Measurements from ENCODE around the gene KLF13. TPM values are rescaled to one million over a fixed set of nuclear protein-coding genes. Genes with fewer than 3 reads are reported as not detected.

KLF13 gene
- total and polyA plus RNA-seq, 2 donors (not counting 1 experiment from before 2014, with no cell fraction given), result 65.5 to 140 TPM

DNA sequence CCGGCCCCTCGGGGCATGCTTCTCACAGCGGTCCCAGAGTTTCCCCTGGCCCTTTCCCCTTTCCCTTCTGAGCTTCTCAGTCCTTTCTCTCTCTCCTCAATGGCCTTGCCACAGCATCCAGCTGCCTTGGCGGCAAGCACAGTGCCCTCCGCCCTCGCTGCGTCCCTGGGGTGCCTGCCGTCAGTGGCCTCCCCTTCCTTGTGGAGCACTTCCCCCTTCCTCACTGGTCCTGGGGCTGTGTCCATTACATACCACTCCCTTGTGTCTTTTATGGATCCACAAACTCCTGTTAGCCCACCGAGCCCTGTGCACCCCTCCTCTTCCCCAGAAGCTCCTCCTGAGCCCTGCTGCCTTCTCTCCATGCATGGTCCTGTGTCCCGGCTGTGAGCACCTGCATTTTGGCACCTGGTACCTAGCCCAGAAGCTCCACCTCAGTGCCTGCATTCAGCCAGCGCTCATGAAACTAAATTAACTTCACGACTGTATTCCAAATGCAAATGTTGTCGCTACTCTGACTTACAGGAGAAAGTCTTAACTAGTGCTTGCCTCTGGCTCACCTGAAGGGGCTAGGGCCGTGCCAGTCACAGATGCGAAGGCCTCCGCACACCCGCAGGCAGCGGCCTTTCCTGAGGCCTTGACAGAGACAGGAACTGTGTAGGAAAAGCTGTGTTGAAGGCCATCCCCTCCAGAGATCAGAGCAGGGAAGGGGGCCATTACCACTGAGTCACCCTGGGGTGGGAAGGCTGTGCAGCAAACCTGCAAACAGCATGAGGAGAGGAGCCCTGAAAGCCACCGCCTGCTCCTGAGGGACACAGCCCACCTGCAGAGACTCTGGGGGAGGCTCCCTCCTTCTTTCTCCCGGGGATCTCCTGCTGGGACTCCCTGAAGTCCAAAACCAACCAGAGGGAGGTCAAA is 19.1 kb upstream of the KLF13 start:
- Histone ChIP-seq H3K4me1 (ENCODE audit: control insufficient read depth in 2 of 2, insufficient read depth in 2 of 2, low read length in 2 of 2) (peaks cover 19 to 45% of the 10 kb centered on the region in 2 donors), H3K79me2 (ENCODE audit: control insufficient read depth, insufficient read depth, low read length) (peaks cover 4% of the 10 kb centered on the region), H4K20me1 (ENCODE audit: control insufficient read depth, insufficient read depth, low read length, poor library complexity, severe bottlenecking) (no peaks in the 10 kb centered on the region), H3K36me3 (replicated peaks in 1 of 2; ENCODE audit: control extremely low read depth in 1 of 2, control insufficient read depth in 1 of 2, extremely low read depth in 1 of 2, insufficient read depth in 2 of 2, low read length in 1 of 2) (no peaks in the 10 kb centered on the region), H3K4me2 (replicated peaks; ENCODE audit: low read depth, low read length, poor library complexity, severe bottlenecking) (peak overlapping the region; percentile 11), H3K9ac (ENCODE audit: low read length) (no peak overlapping the region), H3K9me3 (ENCODE audit: control extremely low read depth in 1 of 3, control insufficient read depth in 2 of 3, insufficient read depth in 1 of 3, low read length in 2 of 3) (no peaks in the 10 kb centered on the region), H3K27ac (ENCODE audit: low read length in 2 of 2) (no peak overlapping the region), H2AFZ (ENCODE audit: insufficient read depth, low read depth, low read length, poor library complexity, severe bottlenecking) (no peak overlapping the region), H3K4me3 (ENCODE audit: control extremely low read depth in 1 of 5, extremely low read depth in 1 of 5, insufficient read depth in 1 of 5, low read depth in 2 of 5, low read length in 4 of 5) (no peak overlapping the region), H3K27me3 (replicated peaks in 1 of 4; ENCODE audit: control extremely low read depth in 1 of 4, control insufficient read depth in 3 of 4, insufficient read depth in 4 of 4, low read length in 3 of 4) (peaks cover 0 to 4% (median 0%) of the 10 kb centered on the region in 4 experiments)
- CTCF ChIA-PET, result interaction anchor here (2.3 to 2.6 kb wide), 2 partner anchors 17 to 92 kb away, joined by 5 to 8 read pairs; no protein-coding TSS in a partner anchor
- H3K4me3 Mint-ChIP-seq, result peak overlapping the region; percentile 33
- H3K9me3 Mint-ChIP-seq (ENCODE audit: insufficient read depth), result no peaks in the 10 kb centered on the region
- 79% methylated on average over 18 of the region's 20 CpGs for WGBS (ENCODE audit: insufficient coverage)
- H3K27me3 Mint-ChIP-seq, result no peaks in the 10 kb centered on the region
- POLR2A ChIA-PET, result no interaction called here
- peak overlapping the region; percentile 50 for H3K27ac Mint-ChIP-seq
- intact Hi-C loops (cut with micrococcal nuclease), result no loop called here
- TF ChIP-seq, protein P1, sequence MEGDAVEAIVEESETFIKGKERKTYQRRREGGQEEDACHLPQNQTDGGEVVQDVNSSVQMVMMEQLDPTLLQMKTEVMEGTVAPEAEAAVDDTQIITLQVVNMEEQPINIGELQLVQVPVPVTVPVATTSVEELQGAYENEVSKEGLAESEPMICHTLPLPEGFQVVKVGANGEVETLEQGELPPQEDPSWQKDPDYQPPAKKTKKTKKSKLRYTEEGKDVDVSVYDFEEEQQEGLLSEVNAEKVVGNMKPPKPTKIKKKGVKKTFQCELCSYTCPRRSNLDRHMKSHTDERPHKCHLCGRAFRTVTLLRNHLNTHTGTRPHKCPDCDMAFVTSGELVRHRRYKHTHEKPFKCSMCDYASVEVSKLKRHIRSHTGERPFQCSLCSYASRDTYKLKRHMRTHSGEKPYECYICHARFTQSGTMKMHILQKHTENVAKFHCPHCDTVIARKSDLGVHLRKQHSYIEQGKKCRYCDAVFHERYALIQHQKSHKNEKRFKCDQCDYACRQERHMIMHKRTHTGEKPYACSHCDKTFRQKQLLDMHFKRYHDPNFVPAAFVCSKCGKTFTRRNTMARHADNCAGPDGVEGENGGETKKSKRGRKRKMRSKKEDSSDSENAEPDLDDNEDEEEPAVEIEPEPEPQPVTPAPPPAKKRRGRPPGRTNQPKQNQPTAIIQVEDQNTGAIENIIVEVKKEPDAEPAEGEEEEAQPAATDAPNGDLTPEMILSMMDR (IDR thresholded peaks at IDR 0.05), result no peak
- no peak for TF ChIP-seq EZH2 (IDR thresholded peaks at IDR 0.05; ENCODE audit: borderline replicate concordance, insufficient read depth, low read depth, low read length, poor library complexity, severe bottlenecking)
- ATAC-seq (ENCODE audit: low read depth), result no peak
- peaks cover 42% of the 10 kb centered on the region for H3K4me1 Mint-ChIP-seq
- DNase-seq, result no peak

DNA sequence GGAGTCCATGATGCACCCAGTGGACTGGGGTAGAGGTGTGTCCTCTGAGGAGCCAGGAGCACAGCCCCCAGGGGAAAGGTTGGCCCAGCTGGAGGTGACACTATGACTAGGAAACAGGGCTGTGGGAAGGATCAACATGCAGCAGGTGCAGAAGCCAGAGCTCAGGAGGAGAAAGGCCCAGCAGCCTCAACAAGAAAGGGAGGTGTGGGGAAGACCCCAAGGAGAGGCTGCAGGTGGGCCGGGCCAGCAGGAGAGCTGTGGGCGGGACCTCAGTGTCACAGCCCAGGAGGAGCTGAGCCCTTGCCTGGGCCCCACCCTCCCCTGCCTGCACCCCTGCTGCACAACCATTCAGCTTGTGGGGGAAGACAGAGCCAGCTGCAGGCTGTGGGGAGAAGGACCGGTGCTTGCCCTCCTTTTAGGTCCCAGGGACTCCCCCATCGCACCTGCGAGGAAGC is 18.4 kb upstream of the KLF13 start:
- Histone ChIP-seq H3K4me3 (ENCODE audit: control extremely low read depth in 1 of 5, extremely low read depth in 1 of 5, insufficient read depth in 1 of 5, low read depth in 2 of 5, low read length in 4 of 5) (no peak overlapping the region), H3K79me2 (ENCODE audit: control insufficient read depth, insufficient read depth, low read length) (peaks cover 4% of the 10 kb centered on the region), H3K9ac (ENCODE audit: low read length) (no peak overlapping the region), H3K4me1 (ENCODE audit: control insufficient read depth in 2 of 2, insufficient read depth in 2 of 2, low read length in 2 of 2) (peaks cover 13 to 38% of the 10 kb centered on the region in 2 donors), H3K27me3 (replicated peaks in 1 of 4; ENCODE audit: control extremely low read depth in 1 of 4, control insufficient read depth in 3 of 4, insufficient read depth in 4 of 4, low read length in 3 of 4) (peaks cover 0 to 4% (median 0%) of the 10 kb centered on the region in 4 experiments), H3K9me3 (ENCODE audit: control extremely low read depth in 1 of 3, control insufficient read depth in 2 of 3, insufficient read depth in 1 of 3, low read length in 2 of 3) (peaks cover 0 to 2% (median 0%) of the 10 kb centered on the region in 3 donors), H2AFZ (ENCODE audit: insufficient read depth, low read depth, low read length, poor library complexity, severe bottlenecking) (peak overlapping the region; percentile 28), H3K27ac (ENCODE audit: low read length in 2 of 2) (no peak overlapping the region), H4K20me1 (ENCODE audit: control insufficient read depth, insufficient read depth, low read length, poor library complexity, severe bottlenecking) (no peaks in the 10 kb centered on the region), H3K4me2 (replicated peaks; ENCODE audit: low read depth, low read length, poor library complexity, severe bottlenecking) (peak overlapping the region; percentile 11), H3K36me3 (replicated peaks in 1 of 2; ENCODE audit: control extremely low read depth in 1 of 2, control insufficient read depth in 1 of 2, extremely low read depth in 1 of 2, insufficient read depth in 2 of 2, low read length in 1 of 2) (no peaks in the 10 kb centered on the region)
- POLR2A ChIA-PET, result interaction anchor here (0.7 kb wide), 1 partner anchor 18 kb away, joined by 3 read pairs; the partner anchor contains the start of gene KLF13
- no peak for TF ChIP-seq EZH2 (IDR thresholded peaks at IDR 0.05; ENCODE audit: borderline replicate concordance, insufficient read depth, low read depth, low read length, poor library complexity, severe bottlenecking)
- TF ChIP-seq, protein P1 (IDR thresholded peaks at IDR 0.05), result no peak
- H3K27me3 Mint-ChIP-seq, result no peaks in the 10 kb centered on the region
- no peak overlapping the region for H3K27ac Mint-ChIP-seq
- DNase-seq, result no peak
- ATAC-seq (ENCODE audit: low read depth), result peak; percentile 56
- no peaks in the 10 kb centered on the region for H3K9me3 Mint-ChIP-seq (ENCODE audit: insufficient read depth)
- peaks cover 35% of the 10 kb centered on the region for H3K4me1 Mint-ChIP-seq
- CTCF ChIA-PET, result interaction anchor here (0.6 to 2.6 kb wide), 5 partner anchors 16 to 180 kb away, joined by 3 to 8 read pairs (median 3); no protein-coding TSS in a partner anchor
- WGBS (ENCODE audit: insufficient coverage), result 30% methylated on average over 2 of the region's 5 CpGs
- H3K4me3 Mint-ChIP-seq, result no peak overlapping the region
- intact Hi-C loops (cut with micrococcal nuclease), result no loop called here

All from B cell (primary cell).